GM18508 (cell line): ENCODE results near the gene ZNF554.

Source experiments
- ATAC-seq: cut with Tn5 transposase; IDR thresholded peaks from one replicate; pipeline ENCODE4 v1.9.1; 2021; ENCODE audit warnings: moderate number of reproducible peaks; ENCODE audit not compliant: insufficient read depth, unreplicated experiment

ZNF554 gene

DNA sequence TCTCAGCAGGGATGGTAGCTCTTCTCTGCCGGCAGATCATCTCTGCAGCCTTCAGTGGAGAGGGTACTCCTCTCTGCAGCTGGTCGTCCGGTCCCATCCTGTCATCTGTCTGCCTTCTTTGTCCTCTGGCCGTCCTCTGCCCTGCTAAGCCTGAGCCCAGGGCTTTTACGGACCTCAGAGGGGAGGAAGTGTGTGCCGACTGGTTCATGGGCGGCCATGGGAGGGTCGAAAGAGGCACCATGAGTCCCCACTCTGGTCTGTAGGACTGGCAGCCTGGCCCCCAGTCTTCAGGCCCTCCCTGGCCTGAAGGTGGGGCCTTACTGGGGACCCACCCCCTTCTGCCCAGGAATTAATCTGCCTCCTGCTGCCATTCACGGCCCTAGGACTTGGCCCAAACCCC lies 4.0 kb downstream of the ZNF554 start:
- ATAC-seq = no peak

DNA sequence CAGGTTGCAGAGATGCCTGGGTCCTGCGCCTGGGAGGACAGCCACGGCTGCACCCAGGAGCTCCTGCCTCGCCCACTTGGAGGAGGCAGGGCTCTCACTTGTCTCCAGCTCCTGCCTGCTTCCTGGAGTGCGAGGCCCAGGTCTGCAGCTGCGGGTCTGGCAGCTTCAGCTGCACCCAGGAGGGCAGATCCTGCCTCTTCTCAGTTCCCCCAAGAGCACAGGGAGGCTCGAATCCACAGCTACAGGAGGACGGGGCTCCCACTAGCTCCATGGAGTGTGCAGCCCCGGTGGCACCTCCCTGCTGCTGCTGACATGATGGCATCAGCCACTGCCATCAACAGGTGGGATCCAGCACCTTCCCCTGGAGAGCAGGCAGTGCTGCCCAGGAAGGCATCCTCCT lies 4.5 kb downstream of the ZNF554 start:
- no peak for ATAC-seq

DNA sequence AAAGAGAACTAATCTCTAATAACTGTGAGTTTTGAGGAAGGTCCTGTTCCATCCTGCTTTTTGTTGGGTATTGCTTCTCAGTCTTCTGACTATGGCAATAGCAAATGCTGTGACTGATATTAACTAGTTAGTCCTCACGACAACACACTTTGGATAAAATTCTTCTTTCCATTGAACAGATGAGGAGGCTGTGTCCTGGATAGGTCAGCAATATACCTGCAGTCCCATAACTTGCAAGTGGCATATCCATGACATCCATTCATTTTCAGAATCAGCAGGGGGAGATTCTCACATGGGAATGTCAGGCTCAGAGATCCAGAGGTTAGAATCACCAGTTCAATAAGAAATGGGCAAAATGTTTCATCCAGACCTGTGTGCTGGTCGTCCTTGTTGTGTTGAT lies 7.4 kb downstream of the ZNF554 start:
- no peak for ATAC-seq

GRCh38 chr19:2827840-2828489 lies 8.3 kb downstream of the ZNF554 start:
- no peak for ATAC-seq

- no peak for ATAC-seq
Observed at GRCh38 chr19:2834294-2834871, 14.7 kb downstream of the ZNF554 start.

GRCh38 chr19:2837430-2837829 lies 17.8 kb downstream of the ZNF554 start:
- no peak for ATAC-seq

GRCh38 chr19:2840794-2841791 lies 21.4 kb downstream of the ZNF554 start, which contains the start of gene ZNF555:
TSS of gene ZNF555 (plus strand) at chr19:2841475. CDS start at chr19:2841573, 98 bp downstream.
- ATAC-seq = no peak

DNA sequence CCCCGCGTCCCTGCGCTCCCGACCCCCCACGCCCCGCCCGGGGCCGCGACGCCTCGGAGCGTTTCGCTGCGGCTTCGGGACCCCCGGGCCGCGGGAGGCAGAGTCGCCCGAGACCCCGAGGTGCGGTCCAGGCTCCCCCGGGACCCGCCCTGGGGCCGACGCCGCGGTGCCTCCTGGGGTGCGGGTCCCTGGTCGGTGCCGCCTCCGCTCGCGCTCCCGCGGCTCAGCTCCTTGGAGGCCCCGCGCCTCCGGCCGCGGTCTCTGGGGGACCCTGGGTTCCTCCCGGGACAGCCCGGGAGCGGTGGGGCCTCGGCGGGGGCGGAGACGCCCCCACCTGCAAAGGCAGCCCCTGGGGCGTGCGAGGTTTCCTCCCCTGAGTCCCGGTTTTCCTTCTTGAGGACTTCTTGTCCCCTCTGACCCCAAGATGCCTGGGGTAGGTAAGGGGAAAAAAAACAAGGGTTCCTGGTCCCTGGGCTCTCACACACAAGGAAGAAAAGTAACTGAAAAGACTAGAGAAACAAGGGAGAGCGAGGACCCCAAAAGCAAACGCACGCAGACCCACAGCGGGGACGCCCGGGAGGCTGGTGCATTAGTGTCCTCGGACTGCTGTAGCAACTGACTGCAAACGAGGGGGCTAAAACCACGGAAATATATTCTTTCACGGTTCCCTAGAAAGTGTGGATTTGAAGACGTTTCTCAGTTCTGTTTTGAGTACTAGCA lies 22.3 kb downstream of the ZNF554 start:
- ATAC-seq = no peak

DNA sequence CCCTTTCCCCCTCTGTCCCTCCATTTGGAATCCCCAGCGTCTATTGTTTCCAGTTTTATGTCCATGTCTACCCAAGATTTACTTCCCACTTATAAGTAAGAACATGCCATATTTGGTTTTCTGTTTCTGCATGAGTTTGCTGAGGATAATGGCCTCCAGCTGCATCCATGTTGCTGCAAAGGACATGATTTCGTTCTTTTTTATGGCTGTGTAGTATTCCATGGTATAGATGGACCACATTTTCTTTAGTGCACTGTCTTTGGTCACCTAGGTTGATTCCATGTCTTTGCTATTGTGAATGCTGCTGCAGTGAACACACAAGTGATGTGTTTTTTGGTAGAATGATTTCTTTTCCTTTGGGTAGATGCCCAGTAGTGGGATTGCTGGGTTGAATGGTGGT lies 25.4 kb downstream of the ZNF554 start:
- ATAC-seq = no peak

GRCh38 chr19:2846180-2846894 lies 26.7 kb downstream of the ZNF554 start:
- ATAC-seq = no peak

DNA sequence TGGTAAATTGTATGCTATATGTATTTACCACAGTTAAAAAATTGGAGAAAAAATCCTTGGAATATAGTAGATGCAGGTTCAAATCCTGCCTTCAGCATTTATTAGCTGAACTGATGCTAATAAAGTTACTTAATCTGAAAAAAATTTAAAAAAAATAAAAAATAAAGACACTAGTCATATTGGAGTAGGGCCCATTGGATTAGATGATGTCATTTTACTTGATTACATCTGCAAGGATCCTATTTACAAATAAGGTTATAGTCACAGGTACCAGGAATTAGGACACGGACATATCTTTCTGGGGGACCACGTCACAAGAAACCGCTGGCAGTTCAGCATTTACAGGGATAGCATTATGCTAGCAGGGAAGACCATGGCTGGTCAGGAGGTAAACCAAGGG lies 27.8 kb downstream of the ZNF554 start:
- ATAC-seq = no peak

DNA sequence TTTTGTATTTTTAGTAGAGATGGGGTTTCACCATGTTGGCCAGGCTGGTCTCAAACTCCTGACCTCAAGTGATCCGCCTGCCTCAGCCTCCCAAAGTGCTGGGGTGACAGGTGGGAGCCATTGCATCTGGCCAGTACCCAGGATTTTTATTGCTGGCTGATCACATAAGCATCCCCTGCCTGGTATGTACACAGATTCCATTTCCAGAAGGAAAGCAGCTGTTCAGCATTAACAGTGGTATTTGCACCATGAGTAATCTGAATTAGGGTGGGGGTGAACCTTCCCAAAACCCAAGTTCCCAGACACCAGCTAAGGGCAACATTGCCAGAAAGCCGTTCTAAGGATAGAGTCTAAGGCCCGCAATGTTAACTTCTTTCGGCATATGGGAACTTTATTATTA lies 28.9 kb downstream of the ZNF554 start:
- ATAC-seq = no peak

DNA sequence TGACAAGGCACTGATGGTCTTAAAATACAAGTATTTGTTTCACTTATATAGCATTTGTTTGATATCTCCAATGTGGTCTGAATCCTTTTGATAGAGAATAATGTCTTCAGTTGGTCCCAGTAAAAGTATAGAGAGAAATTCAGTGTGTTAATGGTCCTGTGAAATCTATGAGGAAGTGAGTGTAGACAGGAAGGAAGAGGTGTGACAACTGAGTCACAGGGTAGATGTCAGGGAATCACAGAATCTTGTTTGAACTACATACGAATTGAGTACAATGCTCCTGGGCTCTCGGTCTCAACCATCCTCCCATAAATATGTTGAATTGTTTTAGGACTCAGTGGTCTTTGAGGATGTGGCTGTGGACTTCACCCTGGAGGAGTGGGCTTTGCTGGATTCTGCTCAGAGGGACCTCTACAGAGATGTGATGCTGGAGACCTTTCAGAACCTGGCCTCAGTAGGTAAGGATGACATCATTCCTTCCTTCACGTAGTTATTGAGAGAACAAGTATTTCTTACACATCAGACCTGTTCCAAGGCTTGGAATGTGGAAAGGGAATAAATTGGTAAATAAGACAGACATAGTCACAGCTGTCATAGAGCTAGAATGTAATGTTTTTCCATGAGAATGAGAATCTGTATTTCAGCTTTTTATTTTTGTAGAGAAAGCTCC lies 30.7 kb downstream of the ZNF554 start:
- ATAC-seq = no peak

DNA sequence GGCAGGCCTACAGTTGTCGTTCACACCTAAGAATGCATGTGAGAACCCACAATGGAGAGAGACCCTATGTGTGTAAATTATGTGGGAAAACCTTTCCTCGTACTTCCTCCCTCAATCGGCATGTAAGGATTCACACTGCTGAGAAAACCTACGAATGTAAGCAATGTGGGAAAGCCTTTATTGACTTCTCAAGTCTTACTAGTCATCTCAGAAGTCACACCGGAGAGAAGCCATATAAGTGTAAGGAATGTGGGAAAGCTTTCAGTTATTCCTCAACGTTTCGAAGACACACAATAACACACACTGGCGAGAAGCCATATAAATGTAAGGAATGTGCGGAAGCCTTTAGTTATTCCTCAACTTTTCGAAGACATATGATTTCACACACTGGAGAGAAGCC lies 32.9 kb downstream of the ZNF554 start:
- ATAC-seq = no peak

- ATAC-seq = no peak
Observed at GRCh38 chr19:2853015-2853606, 33.4 kb downstream of the ZNF554 start.

GRCh38 chr19:2854849-2855248 lies 35.2 kb downstream of the ZNF554 start:
- ATAC-seq = no peak

DNA sequence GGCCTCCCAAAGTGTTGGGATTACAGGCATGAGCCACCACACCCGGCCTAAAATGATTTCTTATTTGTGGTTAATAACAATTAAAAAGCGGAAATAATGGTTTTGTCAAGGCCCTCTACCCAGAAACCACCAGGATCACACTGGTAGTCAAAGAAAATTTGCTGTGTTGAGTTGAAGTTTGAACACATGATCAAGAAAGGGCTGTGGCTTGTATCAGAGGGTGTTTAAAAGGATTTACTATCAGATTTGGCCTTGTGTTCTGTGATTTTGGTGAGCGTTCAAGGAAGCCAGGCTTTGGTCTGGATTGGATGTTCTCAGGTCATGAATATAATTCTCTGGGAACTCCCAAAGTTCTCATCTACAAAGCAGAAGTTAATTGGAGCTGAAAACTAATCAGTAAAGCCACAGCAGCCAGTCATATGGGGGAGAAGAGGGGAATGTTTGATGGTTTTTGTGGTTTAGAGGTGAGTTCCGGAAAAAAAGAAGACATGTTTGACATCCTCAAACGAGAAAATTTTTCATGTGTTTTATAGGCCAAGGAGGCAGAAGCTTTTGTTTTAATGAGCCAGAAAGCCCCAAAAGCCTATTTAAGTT lies 36.9 kb downstream of the ZNF554 start:
- ATAC-seq = no peak

GRCh38 chr19:2858864-2859263 lies 39.2 kb downstream of the ZNF554 start:
- no peak for ATAC-seq

GRCh38 chr19:2863816-2864215 lies 44.1 kb downstream of the ZNF554 start:
- no peak for ATAC-seq
